NT2/D1 (cell line): ENCODE data around the gene KRTAP4-8.
"Not testable (repeated sequence)": the region's sequence is repeated elsewhere in the genome, so short reads cannot be mapped to it uniquely, and the experiment has no call there.

Experiments used
- SUZ12 ChIP-seq: IDR thresholded peaks from 2 replicates; pipeline ENCODE4 v1.6.1; 2011; ENCODE audit not compliant: insufficient read length, insufficient read depth; ENCODE audit errors: extremely low read depth
- YY1 ChIP-seq: IDR thresholded peaks from 2 replicates; pipeline ENCODE4 v1.6.1; 2011; ENCODE audit not compliant: insufficient read length, insufficient read depth

DNA sequence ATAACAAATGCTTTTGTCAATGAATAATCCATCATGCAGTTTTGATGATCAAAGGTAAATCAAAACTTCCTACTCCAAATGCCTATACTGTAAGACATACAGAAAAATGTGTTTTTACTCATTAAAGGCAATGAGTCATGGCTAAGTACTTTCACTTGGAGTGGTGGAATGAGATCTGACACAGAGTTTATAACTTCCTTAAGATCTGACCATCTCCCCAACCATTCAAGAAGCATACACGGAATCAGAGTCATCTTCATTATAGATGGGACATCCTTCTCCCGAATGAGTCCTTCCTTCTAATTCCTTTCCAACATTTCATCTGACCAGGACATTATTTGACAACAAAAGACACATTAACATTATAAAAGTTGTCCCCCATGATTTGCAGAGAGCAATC, 14.5 kb downstream of the KRTAP4-8 start:
- TF ChIP-seq SUZ12, YY1: not testable (repeated sequence)
